Skin epidermis (tissue), 12 donors: ENCODE data around the gene BCAS4.
"Not testable (repeated sequence)": the region's sequence is repeated elsewhere in the genome, so short reads cannot be mapped to it uniquely, and the experiment has no call there.

ENCODE experiments used
- H3K27ac ChIP-seq, 21 experiments: fragments of 200-600 bp; sonication (generic) in 11 of 21; one replicate each; pipeline ENCODE4 v1.5.0; 2020; ENCODE audit warnings: mild to moderate bottlenecking in 3 of 21, inconsistent platforms in 2 of 21, moderate library complexity in 2 of 21
- H3K4me3 ChIP-seq, 7 experiments: fragments of 200-600 bp; sonication (generic) in 2 of 7; one replicate each; pipeline ENCODE4 v1.5.0; 2020; ENCODE audit warnings: inconsistent platforms in 2 of 7, mild to moderate bottlenecking in 2 of 7, moderate library complexity in 1 of 7

BCAS4 gene

DNA sequence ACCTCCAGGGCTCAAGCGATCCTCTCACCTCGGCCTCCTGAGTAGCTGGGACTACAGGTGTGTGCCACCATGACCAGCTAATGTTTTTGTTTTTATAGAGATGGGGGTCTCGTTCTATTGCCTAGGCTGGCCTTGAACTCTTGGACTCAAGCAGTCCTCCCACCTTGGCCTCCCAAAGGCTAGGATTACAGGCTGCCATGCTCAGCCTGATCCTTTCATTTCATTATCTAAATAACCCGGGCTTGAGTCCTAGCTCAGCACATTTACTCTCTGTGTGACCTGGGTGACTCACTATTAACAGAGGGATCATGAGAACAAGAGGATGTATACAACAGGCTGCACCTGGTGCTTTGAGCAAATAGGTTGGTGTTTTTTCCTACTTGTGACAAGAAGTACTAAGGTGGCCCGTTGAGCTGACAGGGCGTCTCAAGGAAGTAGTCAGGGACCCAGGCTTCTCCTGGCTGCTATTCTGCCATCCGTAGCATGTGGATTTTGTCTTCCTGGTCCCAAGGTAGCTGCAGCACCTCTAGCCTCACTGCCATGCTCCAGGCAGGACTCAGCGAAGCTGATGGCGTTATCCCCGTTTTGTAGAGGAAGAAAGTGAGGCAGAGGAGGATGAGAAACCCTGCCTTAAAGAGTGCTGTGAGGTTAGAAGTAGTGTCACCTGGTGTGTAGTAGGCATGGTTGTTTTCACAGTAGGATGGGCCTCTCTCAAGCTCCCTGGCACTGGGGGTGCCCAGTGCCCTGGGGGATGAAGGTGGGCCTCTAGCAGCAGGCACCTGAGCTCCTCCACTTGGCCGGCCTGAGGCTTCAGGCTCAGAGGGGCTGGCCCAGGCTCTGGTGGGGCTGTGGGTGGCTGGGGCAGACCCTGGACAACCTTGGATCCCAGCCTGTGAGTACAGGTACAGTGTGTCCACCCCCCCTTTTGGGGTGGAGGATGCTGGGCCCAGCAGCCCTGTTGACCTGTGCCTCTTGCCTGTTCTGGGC, 73.9 kb downstream of the BCAS4 start:
- H3K27ac ChIP-seq, result no peak overlapping the region
- H3K4me3 ChIP-seq, result no peak overlapping the region

DNA sequence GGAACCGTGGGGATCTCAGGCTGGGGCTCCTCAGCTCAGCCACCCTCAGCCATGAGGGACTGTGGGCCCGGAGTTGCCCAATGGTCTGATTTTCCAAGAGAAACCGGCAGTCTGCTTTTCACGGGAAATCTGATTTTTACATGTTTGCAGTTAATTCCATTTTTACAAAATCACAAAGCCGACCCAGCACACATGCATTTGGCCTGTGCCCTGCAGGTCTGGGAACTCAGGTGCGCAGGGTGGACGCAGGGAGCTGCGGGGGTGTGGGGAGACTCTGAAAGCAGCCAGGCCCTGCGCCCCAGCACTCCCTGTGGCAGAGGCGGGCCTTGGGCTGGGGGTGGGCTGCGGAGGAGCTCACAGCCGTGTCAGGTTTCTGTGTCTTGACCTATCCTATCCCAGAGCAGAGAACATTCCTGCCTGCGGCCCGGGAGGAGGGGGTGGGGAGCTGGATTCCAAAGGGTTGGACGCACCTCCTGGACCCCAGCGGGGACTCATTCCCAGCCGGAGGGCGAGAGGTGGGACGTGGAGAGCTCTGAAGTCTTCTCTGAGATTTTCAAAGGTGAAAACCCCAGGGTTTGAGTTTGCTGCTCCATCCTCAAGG, 75.8 kb downstream of the BCAS4 start:
- H3K27ac ChIP-seq, result no peak overlapping the region
- H3K4me3 ChIP-seq, result no peak overlapping the region

DNA sequence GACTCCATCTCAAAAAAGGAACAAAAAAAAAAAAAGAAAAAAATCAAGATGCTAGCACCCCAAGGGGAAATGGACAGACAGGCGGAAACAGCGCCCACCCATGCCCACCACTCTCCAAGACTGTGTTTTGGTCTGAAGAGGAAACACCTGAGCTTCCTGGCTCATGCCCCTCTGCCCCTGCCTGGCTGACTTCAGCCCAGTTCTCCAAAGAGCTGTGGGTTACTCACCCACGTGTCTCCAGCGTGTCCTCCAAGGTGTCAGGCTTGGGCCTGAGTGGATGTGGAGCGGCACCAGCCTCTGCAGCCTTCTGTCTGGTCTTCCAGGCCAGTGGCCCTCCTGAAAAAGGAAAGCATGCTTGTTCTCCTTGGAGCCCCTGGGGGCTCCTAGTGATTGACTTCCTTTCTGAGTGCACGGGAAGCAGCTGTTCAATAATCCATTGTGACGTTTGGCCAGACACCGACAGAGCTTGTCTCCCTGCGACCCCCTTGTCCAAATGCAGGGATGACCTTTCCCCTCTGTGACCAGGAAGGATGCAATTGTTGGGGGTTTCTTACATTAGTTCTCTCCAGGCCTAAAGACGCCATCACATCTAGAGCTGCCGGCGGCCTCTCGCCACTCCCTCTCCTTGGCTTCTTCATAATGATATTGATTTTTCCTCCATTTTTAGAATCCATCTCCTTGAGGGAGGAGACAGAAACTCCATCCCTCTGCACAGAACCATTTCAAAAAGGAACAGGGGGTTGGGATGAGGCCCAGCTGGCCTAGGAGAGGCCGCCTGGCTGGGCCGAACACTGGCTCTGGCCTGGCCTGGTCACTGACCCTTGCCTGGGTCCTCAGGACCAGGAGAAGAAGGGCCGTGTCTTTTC, 77.9 kb downstream of the BCAS4 start:
- Histone ChIP-seq H3K27ac (no peak overlapping the region), H3K4me3 (no peak overlapping the region)

DNA sequence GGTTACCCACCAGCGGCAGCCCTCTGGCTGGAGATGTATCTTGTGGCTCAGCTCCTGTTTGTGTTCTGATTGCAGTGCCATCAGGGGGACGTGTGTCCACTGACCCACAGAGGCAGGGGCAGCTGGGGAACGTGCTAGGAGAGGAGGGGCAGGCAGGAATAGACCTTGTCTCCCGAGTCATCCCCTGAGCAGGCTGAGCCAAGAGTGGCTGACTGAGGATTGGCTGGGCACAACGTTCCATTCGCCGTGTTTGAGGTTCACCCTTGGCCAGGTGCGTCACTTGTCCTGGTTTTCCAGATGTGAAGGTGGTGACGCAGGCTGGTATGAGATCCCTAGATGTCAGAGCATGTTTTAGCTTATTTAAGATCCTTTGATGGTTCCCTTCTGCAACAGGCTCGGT, 78.7 kb downstream of the BCAS4 start:
- no peak overlapping the region for H3K4me3 ChIP-seq
- no peak overlapping the region for H3K27ac ChIP-seq

DNA sequence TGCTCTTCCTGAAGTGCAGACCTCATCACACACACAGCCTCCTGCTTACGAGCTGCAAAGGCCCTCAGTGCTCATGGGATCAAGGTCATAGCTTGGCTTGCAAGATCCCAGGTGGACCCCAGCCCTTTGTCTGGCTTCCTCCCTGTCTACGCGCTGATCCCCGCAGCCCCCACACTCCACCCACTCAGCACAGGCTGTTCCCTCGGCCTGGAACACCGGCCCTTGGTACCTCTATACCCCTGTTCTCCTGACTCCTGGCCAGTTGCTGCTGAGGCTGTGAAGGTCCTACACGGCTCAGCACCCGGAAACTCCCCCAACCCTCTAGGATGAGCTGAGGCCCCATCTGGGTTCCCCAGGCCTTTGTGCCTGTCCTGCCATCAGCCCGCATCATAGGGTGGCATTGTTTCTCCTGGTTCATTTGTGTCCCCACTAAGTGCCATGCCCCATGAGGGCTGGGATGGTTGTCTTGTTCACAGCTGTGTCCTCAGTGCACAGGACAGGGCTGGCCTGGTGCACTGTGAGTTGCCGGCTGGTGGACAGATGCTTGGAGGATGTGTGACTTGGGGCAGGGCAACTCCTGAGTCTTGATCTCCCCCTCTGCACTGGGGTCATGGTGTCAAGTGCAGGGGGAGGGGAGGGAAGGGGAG, 79.4 kb downstream of the BCAS4 start:
- H3K4me3 ChIP-seq, result no peak overlapping the region
- H3K27ac ChIP-seq, result no peak overlapping the region

DNA sequence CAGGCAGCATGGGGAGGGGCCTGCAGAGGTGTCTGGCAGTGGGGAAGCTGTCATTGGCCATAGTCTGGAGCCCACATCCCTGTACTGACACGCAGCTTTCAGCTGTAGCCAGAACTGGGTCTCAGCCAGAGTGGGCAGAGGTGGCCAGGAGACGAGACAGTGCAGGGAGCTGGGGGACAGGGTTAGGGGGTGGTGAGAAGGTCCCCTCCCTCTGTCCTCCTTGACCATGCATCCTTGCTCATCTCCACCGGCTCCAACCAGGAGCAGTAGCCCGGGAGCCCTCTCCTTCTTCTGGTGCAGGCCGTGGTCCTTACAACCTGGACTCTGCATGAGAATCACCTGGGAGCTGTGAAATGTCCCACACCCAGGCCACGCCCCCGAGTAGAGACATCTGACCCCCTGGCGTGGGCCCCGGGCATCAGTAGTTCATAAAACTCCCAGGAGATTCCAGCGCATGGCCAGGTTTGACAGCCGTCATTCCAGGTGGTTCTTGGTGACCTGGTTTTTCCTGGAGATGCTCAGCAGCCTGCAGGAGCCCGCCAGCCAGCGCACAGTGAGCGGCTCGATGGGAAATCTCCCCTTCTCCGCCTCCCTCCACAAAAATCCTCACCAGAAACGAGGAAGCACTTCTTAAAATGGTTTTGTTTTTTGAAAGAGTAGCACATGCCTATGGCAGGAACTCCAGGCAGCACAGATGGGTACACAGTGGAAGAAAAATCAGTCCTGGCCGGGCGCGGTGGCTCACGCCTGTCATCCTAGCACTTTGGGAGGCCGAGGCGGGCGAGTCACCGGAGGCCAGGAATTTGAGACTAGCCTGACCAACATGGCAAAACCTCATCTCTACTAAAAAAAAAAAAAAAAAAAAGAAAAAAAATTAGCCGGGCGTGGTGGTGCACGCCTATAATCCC, 80.2 kb downstream of the BCAS4 start:
- no peak overlapping the region for H3K27ac ChIP-seq
- H3K4me3 ChIP-seq, result no peak overlapping the region

DNA sequence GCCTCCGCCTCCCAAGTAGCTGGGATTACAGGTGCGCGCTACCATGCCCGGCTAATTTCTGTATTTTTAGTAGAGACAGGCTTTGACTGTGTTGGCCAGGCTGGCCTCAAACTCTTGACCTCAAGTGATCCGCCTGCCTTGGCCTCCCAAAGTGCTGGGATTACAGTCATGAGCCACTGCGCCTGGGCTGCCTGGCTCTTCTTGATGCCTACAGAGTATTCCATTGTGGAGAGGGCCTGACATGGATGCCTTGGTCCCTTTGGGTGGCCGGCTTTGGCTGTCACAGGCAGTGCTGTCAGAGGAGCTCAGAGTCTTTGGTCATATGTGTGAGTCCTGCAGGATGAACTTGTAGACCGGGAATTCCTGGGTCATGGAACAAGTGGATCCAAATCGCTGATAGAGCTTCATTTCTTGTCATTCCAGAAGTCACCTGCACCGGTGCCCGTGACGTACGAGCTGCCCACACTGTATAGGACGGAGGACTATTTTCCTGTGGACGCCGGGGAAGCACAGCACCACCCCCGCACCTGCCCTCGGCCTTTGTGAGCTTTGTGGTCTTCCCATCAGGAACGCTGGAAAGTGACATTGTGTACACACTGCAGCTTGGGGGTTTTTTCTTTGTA, 81.3 kb downstream of the BCAS4 start:
- no peak overlapping the region for H3K4me3 ChIP-seq
- H3K27ac ChIP-seq, result no peak overlapping the region

DNA sequence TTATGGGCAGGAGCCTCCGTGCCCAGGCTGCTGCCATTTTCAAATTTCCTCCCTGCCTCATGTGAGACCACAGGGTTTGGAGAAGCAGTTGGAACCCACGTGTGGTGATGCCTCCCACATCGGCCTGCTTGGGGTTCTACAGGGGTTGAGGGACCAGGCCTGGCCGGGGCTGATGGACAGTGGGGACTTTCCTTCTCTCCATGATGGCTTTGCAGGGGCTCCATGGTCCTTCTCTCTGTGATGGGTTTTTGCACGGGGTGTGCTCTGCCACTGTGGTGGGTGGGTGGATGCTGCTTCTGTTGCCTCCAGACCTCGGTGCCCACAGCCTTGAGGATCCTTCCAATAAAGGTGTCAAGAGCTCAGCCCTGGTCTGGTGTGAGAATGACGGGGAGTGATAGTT, 82.0 kb downstream of the BCAS4 start:
- Histone ChIP-seq H3K27ac (no peak overlapping the region), H3K4me3 (no peak overlapping the region)

DNA sequence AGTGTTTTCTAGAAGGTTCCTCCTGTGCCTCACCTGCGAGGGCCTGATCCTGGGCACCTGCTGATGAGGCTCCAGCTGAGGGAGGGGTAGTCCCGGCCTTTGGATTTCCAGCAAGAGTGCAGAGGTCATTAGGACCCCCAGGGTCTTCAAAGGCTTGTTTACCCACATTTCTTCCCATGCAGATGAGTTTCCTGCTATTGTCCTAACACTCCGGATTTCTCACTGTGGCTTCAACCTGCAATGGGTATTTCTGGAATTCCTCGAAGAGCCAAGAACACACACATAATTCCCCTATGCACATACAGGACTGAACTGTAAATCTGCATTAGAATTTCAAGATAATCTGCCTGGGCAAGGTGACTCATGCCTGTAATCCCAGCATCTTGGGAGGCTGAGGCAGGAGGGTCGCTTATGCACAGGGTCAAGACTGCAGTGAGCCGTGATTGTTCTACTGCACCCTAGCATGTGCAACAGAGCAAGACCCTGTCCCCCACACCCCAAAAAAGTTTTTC, 82.4 kb downstream of the BCAS4 start:
- Histone ChIP-seq H3K4me3 (no peak overlapping the region), H3K27ac (no peak overlapping the region)

DNA sequence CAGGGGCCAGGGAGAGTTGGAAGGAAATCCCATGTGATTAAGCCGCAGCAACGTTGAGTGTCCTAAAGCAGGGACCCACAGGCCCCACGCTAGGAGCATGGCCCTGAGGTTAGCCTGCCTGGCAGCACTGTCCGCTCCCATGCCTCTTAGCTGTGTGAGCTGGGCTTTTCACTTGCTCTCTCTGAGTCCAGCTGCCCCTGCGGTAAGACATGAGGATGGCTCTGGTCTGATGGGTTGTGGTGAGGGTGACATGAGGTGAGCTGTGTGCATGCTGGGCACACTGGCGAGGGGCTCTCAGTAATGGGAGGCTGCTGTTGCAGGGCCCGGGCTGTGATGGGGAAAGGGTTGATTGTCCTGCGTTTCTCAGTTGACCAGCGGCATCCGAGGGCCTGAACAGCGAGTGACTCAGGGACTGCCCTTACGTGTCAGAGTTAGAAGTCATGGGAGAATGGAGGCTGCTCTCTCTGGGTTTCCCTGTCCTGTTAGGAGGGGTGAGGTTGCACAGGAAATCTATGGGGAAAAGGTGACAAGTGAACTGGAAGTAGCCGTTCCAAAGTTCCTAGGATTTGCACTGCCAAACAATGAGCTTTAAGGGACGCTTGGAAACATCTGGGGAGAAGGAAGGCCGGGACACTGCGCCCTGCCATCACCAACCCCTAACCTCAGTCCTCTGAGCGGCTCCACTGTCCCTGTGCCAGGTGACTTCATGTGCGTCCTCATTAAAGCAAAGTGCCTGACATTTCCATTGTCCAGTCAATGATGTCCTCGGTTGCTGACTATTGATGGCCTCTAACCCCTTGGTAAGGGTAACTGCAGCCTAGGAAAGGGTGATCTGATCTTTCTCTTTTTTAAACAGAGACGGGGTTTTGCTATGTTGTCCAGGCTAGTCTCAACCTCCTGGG, 85.0 kb downstream of the BCAS4 start:
- Histone ChIP-seq H3K4me3 (no peak overlapping the region), H3K27ac (no peak overlapping the region)

DNA sequence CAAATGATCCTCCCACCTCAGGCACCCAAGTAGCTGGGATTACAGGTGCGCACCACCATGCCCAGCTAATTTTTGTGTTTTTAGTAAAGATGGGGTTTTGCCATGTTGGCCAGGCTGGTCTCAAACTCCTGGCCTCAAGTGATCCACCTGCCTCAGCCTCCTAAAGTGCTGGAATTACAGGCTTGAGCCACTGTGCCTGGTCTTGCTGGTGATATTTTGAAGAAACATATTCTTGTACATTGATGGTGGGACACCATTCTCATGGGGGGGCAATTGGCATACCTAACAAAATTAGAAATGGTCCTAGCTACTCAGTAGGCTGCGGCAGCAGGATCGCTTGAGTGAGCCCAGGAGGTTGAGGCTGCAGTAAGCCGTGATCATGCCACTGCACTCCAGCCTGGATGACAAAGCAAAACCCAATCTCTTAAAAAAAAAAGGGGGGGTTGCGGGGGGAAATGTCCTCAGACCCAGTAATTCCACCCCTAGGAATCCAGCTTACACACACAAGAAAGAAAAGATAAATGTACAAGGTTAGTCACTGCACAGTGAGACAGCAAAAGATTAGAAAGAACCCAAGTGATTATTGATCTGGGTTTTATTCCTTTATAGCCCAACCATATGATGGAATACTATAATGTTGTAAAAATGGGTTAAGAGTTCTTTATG, 87.0 kb downstream of the BCAS4 start:
- not testable (repeated sequence) for H3K27ac ChIP-seq, H3K4me3 ChIP-seq

DNA sequence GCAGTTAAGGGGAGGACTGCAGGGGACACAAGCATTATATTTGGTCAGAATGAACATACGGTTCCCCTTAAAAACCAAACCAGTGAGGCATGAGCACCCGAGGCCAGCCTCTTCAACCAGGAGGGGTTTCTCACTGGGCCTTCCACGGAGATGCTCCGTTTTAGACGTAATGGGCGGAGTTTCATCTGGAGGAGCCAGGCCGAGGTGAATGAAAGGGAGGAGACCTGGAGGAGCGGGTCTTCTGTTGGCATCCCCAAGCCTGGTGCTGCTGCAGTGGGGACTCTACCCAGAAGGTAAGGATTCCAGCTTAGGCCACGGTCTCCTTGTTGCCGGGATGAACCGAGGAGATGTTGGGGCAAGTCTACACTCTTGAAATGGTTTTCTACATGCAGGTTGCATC, 89.0 kb downstream of the BCAS4 start:
- H3K4me3 ChIP-seq, result no peak overlapping the region
- H3K27ac ChIP-seq, result no peak overlapping the region

DNA sequence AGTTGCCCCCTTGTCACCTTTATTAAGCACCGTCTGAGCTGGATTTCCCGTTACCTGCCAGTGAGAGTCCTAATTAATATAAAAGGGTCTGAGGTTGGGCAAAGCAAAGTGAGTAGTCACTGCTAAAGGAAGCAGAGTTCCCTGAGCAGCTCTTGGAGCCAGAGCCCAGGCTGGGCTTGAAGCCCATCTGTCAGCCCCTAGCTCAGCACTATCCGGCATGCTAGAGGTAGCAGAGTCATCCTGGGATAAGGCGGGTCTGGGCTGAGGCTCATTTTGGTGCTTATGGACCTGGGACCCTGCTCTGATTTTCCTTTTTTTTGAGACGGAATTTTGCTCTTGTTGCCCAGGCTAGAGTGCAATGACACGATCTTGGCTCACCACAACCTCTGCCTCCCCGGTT, 90.2 kb downstream of the BCAS4 start:
- no peak overlapping the region for H3K27ac ChIP-seq

DNA sequence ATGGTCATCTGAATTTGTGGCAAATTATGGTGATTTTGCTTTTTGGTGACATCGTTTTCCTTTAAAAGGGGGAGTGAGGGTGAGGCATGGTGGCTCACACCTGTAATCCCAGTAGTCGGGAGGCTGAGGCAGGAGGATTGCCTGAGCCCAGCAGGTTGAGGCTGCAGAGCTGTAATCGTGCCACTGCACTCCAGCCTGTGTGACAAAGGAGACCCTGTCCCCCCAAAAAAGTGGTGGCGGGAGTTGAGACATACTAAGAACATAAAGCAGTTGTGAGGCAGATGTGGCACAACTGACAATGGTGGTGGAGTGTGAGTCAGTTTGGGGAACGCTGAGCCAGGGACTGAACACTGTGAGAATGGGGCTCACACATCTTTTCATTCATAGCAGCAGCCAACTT, 90.9 kb downstream of the BCAS4 start:
- no peak overlapping the region for H3K4me3 ChIP-seq
- H3K27ac ChIP-seq, result no peak overlapping the region

More for the DNA sequence above, 90.2 kb downstream of the BCAS4 start:
- H3K4me3 ChIP-seq, result no peak overlapping the region

DNA sequence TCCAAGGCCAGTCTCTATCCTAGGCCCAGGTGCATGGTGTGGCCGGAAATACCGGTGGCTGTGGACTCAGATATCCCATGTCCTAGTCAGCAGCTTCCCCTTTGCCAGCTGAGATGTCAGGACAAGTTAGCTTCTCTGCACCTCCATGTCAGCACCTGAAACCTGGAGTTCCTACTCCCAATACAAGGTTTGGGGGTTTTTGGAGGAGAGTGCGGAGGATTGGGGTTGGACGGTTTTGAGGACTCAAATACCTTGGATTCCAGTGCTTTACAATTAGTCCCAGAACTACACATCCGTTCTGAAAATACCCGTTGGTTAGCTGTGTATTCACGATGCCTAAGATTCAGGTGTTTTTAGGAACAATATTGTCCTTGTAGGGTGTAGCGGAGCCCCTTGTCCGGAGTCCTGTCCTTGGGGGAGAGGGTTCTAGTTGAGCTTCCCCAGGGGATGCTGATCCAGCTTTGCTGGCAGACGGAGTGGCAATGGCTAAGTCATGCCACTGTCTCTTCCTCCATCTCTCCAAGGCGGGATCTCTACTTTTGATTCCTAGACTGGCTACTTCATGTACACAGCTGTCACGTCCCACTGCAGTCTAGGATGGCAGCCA, 91.4 kb downstream of the BCAS4 start:
- no peak overlapping the region for H3K27ac ChIP-seq
- H3K4me3 ChIP-seq, result no peak overlapping the region

DNA sequence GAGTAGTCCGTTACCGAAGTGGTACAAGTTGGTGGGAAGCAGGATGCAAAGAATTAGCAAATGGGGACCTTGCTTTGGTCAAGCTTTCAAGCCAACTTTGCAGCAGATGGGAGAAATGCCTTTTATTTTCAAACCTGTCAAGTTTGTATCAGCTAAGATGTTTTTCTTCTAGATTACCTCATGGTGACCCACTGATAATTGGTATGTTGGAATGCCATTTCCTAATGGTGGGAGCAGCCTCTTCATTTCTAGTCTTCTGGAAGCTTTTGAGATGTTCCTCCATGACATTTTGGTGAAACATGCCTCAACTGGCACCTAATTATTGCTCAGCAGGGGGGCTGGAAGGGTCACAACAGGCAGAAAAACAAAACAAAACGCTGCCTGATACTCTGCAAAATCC, 92.7 kb downstream of the BCAS4 start:
- Histone ChIP-seq H3K4me3 (no peak overlapping the region), H3K27ac (no peak overlapping the region)
